Esophagus muscularis mucosa (tissue), 4 donors: ENCODE results near the gene NPHP1. TPM values are rescaled to one million over a fixed set of nuclear protein-coding genes. Genes with fewer than 3 reads are reported as not detected.

ENCODE experiments used
- DNase-seq: peaks from one replicate; pipeline ENCODE4 v3.0.0-alpha.2; 2017; ENCODE audit errors: extremely low spot score
- H3K27ac ChIP-seq, 4 donors: fragments of 200-600 bp; sonication (generic); replicated peaks in 1 of 4; 1 replicate in 3 of 4; 2 replicates in 1 of 4; pipeline ENCODE4 v1.5.1; 2016 to 2019; ENCODE audit warnings: mild to moderate bottlenecking in 1 of 4
- H3K27me3 ChIP-seq, 4 donors: fragments of 200-600 bp; sonication (generic); one replicate each; pipeline versions ENCODE4 v1.5.1 to v1.6.0; 2016 to 2019
- H3K36me3 ChIP-seq, 4 donors: fragments of 200-600 bp; sonication (generic); one replicate each; pipeline ENCODE4 v1.5.1; 2016 to 2019
- H3K4me1 ChIP-seq, 4 donors: fragments of 200-600 bp; sonication (generic); one replicate each; pipeline ENCODE4 v1.5.1; 2016 to 2019
- H3K4me3 ChIP-seq, 4 donors: fragments of 200-600 bp; sonication (generic); 1 replicate in 2 of 4; 2 replicates in 2 of 4; pipeline ENCODE4 v1.5.1; 2016 to 2019; ENCODE audit warnings: mild to moderate bottlenecking in 4 of 4, moderate library complexity in 1 of 4
- H3K9me3 ChIP-seq, 4 donors: fragments of 200-600 bp; sonication (generic); 1 replicate in 3 of 4; 2 replicates in 1 of 4; pipeline ENCODE4 v1.5.1; 2016 to 2019
- CTCF ChIP-seq, 3 experiments: fragments of 200-600 bp in 2 of 3; fragments of 450-650 bp in 1 of 3; sonication (generic) in 2 of 3; IDR thresholded peaks; one replicate each; pipeline ENCODE4 v1.5.1; 2017 to 2019; ENCODE audit warnings: antibody characterized with exemption in 3 of 3, mild to moderate bottlenecking in 2 of 3, moderate library complexity in 1 of 3
- EP300 ChIP-seq: sonication (generic); formaldehyde crosslinking; IDR thresholded peaks from one replicate; pipeline ENCODE4 v1.6.1; 2017; ENCODE audit warnings: antibody characterized with exemption
- POLR2A ChIP-seq: fragments of 450-650 bp; IDR thresholded peaks from one replicate; pipeline ENCODE4 v1.6.1; 2017; ENCODE audit warnings: antibody characterized with exemption, moderate library complexity, mild to moderate bottlenecking, low read depth
- POLR2AphosphoS5 ChIP-seq, 2 donors: sonication (generic); formaldehyde crosslinking; IDR thresholded peaks; one replicate each; pipeline ENCODE4 v1.6.1; 2017; ENCODE audit warnings: antibody characterized with exemption in 2 of 2
- WGBS: methylation state at CpG from one replicate; pipeline ENCODE4 v1.1.5; 2018; 5-methylcytosine and 5-hydroxymethylcytosine counted together
- intact Hi-C: fragments of 100-400 bp; cut with DNase I; formaldehyde crosslinking; loops from one replicate; pipeline ENCODE4 v1.15.1; 2023
- total RNA-seq, 4 donors: library from RNA; depleted of rRNA; stranded (reverse); fragments of >200 nt; gene quantifications; one replicate each; pipeline versions ENCODE4 v1.1.0 to v1.2.1, GENCODE V29; 2016

NPHP1 gene
- total RNA-seq, 4 donors from 2014 or later = 6.3 to 9.7 (median 7.3) TPM

- no peaks in the 10 kb centered on the region for H3K36me3 ChIP-seq
- peaks cover 0 to 29% (median 0%) of the 10 kb centered on the region in 4 donors for H3K27me3 ChIP-seq
- peak; percentile 66 for DNase-seq
- TF ChIP-seq POLR2AphosphoS5 (IDR thresholded peaks at IDR 0.05) (no peak), EP300 (no peak), CTCF (IDR thresholded peaks at IDR 0.05) (no peak), POLR2A (no peak)
- H3K4me1 ChIP-seq = peaks cover 15 to 30% (median 24%) of the 10 kb centered on the region in 4 donors
- peak overlapping the region in 1 of 4 donors; percentile 31 for H3K27ac ChIP-seq
- H3K4me3 ChIP-seq = no peak overlapping the region
- intact Hi-C loops = no loop called here
- WGBS = 59% methylated on average over 8 of the region's 8 CpGs
- no peaks in the 10 kb centered on the region for H3K9me3 ChIP-seq
Observed at GRCh38 chr2:110105608-110106467, 99.0 kb downstream of the NPHP1 start.

- H3K27me3 ChIP-seq = peaks cover 0 to 29% (median 0%) of the 10 kb centered on the region in 4 donors
- 89% methylated on average over 4 of the region's 4 CpGs for WGBS
Observed at GRCh38 chr2:110105183-110105582, 99.6 kb downstream of the NPHP1 start.

GRCh38 chr2:110104025-110104771 is 100.6 kb downstream of the NPHP1 start:
- H3K4me1 ChIP-seq = peaks cover 26 to 39% (median 32%) of the 10 kb centered on the region in 4 donors
- H3K9me3 ChIP-seq = no peaks in the 10 kb centered on the region
- DNase-seq = peak; percentile 70
- H3K27me3 ChIP-seq = peaks cover 0 to 29% (median 0%) of the 10 kb centered on the region in 4 donors
- peak overlapping the region in 1 of 4 donors; percentile 22 for H3K27ac ChIP-seq
- TF ChIP-seq CTCF (IDR thresholded peaks at IDR 0.05) (no peak), POLR2A (no peak), POLR2AphosphoS5 (IDR thresholded peaks at IDR 0.05) (no peak), EP300 (no peak)
- H3K36me3 ChIP-seq = no peaks in the 10 kb centered on the region
- H3K4me3 ChIP-seq = no peak overlapping the region
- WGBS = 89% methylated on average over 10 of the region's 10 CpGs
- intact Hi-C loops = no loop called here

More at GRCh38 chr2:110105183-110105582, 99.6 kb downstream of the NPHP1 start:
- intact Hi-C loops = no loop called here
- peaks cover 22 to 35% (median 28%) of the 10 kb centered on the region in 4 donors for H3K4me1 ChIP-seq
- TF ChIP-seq EP300 = no peak
- TF ChIP-seq POLR2A = no peak
- TF ChIP-seq POLR2AphosphoS5 (IDR thresholded peaks at IDR 0.05) = no peak
- TF ChIP-seq CTCF (IDR thresholded peaks at IDR 0.05) = no peak
- H3K36me3 ChIP-seq = no peaks in the 10 kb centered on the region
- no peak overlapping the region for H3K4me3 ChIP-seq
- DNase-seq = peak; percentile 87
- H3K27ac ChIP-seq = peak overlapping the region in 1 of 4 donors; percentile 31
- H3K9me3 ChIP-seq = no peaks in the 10 kb centered on the region

GRCh38 chr2:110103061-110103961 is 101.5 kb downstream of the NPHP1 start:
- intact Hi-C loops = no loop called here
- Histone ChIP-seq H3K27me3 (peaks cover 0 to 29% (median 0%) of the 10 kb centered on the region in 4 donors), H3K4me1 (peaks cover 26 to 44% (median 38%) of the 10 kb centered on the region in 4 donors), H3K9me3 (no peaks in the 10 kb centered on the region), H3K27ac (peak overlapping the region; percentile 66 to 82 (median 72)), H3K36me3 (no peaks in the 10 kb centered on the region), H3K4me3 (no peak overlapping the region)
- TF ChIP-seq EP300 (no peak), POLR2A (no peak), POLR2AphosphoS5 (IDR thresholded peaks at IDR 0.05) (no peak), CTCF (IDR thresholded peaks at IDR 0.05) (no peak)
- 85% methylated on average over 18 of the region's 20 CpGs for WGBS
- DNase-seq = peak; percentile 57
